Stomach (tissue), 4 donors: ENCODE results near the gene TEAD2.

Source experiments
- EP300 ChIP-seq: sonication (generic); formaldehyde crosslinking; IDR thresholded peaks from one replicate; pipeline ENCODE4 v1.6.1; 2017; ENCODE audit warnings: antibody characterized with exemption
- POLR2A ChIP-seq, 4 donors: fragments of 450-650 bp; IDR thresholded peaks; one replicate each; pipeline ENCODE4 v1.6.1; 2016; ENCODE audit warnings: antibody characterized with exemption in 4 of 4, control low read depth in 2 of 4, mild to moderate bottlenecking in 1 of 4, moderate library complexity in 1 of 4
- TF ChIP-seq, protein P1 (sequence below), 7 experiments: fragments of 450-650 bp in 4 of 7; fragments of 200-600 bp in 3 of 7; sonication (generic) in 3 of 7; IDR thresholded peaks; one replicate each; pipeline ENCODE4 v1.5.1; 2016 to 2019; ENCODE audit warnings: antibody characterized with exemption in 7 of 7, control low read depth in 2 of 7, mild to moderate bottlenecking in 1 of 7

DNA sequence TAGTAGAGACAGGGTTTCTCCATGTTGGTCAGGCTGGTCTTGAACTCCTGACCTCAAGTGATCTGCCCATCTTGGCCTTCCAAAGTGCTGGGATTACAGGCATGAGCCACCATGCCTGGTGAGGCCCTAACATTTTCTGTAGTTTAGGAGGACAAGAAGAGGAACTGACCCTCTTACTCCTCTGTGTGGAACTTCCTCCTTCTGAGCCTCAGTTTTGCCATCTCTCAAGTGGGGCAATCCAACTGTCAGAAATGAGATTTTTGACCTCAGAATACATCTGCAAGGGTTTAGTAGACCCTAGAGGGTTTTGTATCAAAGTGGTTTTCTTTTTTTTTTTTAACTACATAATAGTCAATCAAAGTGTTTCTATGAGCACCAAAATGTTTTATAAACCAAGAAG is 3.9 kb upstream of the TEAD2 start:
- TF ChIP-seq, protein P1, sequence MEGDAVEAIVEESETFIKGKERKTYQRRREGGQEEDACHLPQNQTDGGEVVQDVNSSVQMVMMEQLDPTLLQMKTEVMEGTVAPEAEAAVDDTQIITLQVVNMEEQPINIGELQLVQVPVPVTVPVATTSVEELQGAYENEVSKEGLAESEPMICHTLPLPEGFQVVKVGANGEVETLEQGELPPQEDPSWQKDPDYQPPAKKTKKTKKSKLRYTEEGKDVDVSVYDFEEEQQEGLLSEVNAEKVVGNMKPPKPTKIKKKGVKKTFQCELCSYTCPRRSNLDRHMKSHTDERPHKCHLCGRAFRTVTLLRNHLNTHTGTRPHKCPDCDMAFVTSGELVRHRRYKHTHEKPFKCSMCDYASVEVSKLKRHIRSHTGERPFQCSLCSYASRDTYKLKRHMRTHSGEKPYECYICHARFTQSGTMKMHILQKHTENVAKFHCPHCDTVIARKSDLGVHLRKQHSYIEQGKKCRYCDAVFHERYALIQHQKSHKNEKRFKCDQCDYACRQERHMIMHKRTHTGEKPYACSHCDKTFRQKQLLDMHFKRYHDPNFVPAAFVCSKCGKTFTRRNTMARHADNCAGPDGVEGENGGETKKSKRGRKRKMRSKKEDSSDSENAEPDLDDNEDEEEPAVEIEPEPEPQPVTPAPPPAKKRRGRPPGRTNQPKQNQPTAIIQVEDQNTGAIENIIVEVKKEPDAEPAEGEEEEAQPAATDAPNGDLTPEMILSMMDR (IDR thresholded peaks at IDR 0.05), result no peak
- TF ChIP-seq EP300 (no peak), POLR2A (IDR thresholded peaks at IDR 0.05) (no peak)
